NCI-H345 treated with DMSO at 0.1 percent for 48 hours (cell line): ENCODE results near the gene RSAD1.
A peak's percentile ranks its signal among the peaks of the same experiment; 100 is the strongest.
"Not testable (repeated sequence)": the region's sequence is repeated elsewhere in the genome, so short reads cannot be mapped to it uniquely, and the experiment has no call there.

Experiments
- DNase-seq: peaks from one replicate; lab custom pipeline; 2025; ENCODE audit not compliant: unreplicated experiment; lab: John Stamatoyannopoulos, UW

Gene RSAD1

DNA sequence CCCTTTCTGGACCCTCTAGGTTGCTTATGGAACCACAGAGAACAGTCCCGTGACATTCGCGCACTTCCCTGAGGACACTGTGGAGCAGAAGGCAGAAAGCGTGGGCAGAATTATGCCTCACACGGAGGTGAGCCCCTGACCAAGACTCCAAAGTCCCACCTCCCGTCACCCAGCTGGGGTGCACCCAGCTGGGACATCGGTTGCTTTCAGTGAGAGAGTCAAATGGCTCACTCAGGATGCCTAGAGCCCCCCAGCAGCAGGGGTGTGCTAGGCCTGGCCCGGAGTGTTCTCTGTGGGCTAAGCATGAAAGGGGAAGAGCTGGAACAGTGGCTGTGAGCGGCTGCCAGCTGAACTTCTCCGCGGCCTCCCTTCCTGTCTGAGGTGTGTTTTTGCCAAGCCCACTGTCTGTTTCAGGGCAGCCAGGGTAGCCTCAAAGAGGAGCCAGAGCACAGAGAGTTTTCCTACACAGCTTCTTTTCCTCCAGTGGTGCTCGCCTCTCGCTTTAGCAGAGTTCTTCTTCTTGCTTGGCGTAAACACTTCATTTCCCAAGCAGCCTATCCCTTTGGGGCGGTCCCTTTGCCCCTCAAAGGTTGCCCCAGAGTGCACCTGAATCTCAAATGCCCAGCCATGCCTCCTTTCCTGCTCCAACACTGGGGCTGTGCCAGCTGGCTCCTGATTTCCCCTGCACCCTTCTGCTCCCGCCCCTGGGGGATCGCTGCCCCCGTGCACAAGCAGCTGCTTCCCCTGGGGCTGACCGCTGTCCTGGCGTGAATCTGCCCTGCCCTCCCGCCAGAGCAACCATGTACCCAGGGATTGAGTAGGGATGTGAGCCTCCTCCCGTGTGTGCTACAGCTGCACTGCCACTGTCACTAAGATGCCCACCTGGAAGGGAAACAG, 7.4 kb upstream of the RSAD1 start:
- no peak for DNase-seq

DNA sequence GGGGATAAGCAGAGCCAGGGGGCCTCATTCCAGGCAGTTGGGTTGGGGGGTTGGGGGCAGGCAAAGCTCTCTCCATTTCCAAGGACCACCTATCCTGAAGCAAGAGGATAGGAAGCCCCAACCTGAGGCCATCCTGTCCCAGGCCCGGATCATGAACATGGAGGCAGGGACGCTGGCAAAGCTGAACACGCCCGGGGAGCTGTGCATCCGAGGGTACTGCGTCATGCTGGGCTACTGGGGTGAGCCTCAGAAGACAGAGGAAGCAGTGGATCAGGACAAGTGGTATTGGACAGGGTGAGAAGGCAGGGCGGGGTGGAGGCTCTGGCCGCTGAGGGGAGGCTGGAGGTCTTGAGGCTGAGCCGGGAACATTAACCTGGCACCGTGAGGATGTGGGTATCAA, 6.4 kb upstream of the RSAD1 start:
- no peak for DNase-seq

DNA sequence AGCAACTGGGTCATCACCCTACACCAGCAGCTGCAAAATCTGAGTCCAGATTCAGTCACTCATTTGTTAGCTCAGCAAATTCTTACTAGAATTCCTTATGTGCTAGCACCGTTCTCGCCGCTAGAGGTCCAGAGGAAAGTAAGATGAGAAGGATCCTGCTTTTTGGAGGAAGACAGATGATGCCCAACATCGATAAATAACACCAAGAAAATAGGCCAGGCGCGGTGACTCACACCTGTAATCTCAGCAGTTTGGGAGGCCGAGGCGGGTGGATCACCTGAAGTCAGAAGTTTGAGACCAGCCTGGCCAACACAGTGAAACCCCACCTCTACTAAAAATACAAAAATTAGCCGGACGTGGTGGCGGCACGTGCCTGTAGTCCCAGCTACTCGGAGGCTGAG, 5.9 kb upstream of the RSAD1 start:
- DNase-seq = not testable (repeated sequence)

DNA sequence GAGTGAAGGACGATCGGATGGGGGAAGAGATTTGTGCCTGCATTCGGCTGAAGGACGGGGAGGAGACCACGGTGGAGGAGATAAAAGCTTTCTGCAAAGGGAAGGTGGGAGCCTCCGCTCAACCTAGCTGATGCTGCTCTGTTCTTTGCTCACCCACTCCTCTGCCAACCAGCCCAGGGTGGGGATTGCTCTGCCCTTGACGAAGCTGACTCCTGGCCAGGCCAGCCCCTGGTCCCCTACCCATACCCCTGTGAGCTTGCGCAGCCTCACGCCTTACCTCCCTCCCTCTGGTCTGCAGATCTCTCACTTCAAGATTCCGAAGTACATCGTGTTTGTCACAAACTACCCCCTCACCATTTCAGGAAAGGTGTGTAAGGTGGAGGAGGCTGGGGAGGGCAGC, 4.8 kb upstream of the RSAD1 start:
- no peak for DNase-seq

DNA sequence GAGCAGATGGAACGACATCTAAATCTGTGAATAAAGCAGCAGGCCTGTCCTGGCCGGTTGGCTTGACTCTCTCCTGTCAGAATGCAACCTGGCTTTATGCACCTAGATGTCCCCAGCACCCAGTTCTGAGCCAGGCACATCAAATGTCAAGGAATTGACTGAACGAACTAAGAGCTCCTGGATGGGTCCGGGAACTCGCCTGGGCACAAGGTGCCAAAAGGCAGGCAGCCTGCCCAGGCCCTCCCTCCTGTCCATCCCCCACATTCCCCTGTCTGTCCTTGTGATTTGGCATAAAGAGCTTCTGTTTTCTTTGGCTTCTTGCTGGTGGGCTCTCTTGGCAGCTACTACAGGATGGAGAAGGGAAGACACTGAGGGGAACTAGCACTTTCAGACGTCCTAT, 4.1 kb upstream of the RSAD1 start:
- DNase-seq = no peak

DNA sequence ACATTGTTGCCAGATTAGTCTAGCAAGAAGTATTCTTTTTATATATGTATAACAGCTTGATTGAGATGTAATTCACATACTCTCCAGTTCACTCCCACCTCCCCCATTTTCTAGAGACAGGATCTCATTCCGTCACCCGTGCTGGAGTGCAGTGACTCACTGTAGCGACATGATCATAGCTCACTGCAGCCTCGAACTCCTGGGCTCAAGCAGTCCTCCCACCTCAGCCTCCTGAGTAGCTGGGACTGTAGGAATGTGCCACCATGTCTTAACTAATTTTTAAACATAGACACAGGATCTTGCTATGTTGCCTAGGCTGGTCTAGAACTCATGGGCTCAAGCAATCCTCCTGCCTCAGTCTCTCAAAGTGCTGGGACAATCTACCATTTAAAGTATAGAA, 3.3 kb upstream of the RSAD1 start:
- no peak for DNase-seq

DNA sequence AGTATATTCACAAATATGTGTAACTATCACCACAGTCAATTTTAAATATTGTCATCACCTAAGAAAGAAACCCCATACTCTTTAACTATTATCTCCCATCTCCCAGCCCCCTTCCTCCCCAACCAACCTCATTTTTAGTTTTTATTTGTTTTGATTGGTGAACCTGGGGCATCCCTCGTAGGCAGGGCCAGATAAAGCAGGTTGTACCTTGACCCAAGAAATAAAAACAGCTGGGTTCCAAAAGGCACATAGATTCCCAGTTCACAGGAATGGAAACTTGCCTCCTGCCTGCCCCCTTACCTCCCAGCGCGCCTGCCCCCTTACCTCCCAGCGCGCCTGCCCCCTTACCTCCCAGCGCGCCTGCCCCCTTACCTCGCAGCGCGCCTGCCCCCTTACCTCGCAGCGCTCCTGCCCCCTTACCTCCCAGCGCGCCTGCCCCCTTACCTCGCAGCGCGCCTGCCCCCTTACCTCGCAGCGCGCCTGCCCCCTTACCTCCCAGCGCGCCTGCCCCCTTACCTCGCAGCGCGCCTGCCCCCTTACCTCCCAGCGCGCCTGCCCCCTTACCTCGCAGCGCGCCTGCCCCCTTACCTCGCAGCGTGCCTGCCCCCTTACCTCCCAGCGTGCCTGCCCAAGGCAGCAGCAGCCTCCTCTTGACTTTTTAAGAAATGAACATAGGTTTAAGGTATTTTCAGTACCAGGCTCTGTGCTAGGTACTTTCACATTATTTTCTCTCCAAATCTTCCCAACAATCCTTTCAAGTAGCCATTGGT, 2.7 kb upstream of the RSAD1 start:
- DNase-seq = not testable (repeated sequence)

DNA sequence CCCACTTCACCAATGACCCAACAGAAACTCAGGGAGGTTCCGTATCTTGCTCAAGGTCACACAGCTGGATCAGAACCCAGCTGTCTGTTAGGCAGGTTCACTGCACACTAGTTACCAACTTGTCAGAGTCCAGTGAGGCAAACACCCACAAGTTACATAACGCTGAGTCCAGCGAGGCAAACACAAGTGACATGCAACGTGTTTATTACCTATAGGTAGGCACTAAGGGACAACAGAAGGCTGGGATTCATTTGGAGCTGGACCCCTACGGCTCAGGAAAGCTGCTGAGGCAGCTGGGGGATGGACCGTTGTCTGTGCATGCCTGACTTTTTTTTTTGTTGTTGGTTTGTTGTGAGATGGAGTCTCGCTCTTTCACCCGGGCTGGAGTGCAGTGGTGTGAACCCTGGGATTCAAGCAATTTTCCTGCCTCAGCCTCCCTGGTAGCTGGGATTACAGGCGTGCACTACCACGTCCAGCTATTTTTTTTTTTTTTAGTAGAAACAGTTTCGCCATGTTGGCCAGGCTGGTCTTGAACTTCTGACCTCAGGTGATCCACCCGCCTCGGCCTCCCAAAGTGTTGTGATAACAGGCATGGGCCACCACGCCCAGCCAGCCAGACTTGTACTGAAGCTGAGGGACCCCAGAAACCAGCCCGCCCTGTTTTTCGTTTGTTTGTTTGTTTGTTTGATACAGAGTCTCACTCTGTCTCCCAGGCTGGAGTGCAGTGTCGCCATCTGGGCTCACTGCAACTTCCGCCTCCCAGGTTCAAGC, 1.9 kb upstream of the RSAD1 start:
- no peak for DNase-seq

DNA sequence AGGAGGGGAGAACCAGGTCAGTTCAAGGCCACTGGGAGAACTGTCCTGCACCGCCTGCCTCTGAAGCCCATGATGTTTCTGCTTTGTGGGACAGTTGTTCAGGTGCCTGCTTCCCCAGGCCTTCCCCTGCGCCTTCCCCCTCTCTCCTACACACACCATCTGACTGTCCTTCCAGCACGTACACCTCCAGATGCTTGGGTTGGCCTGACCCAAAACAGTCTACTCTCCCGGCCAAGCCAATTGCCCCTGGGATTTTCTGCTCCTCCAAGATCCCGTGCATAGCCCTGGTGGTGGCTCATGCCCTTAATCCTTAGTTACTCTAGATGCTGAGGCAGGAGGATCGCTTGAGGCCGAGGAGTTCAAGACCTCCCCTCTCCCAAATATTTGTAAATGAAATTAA, 684 bp upstream of the RSAD1 start:
- no peak for DNase-seq

DNA sequence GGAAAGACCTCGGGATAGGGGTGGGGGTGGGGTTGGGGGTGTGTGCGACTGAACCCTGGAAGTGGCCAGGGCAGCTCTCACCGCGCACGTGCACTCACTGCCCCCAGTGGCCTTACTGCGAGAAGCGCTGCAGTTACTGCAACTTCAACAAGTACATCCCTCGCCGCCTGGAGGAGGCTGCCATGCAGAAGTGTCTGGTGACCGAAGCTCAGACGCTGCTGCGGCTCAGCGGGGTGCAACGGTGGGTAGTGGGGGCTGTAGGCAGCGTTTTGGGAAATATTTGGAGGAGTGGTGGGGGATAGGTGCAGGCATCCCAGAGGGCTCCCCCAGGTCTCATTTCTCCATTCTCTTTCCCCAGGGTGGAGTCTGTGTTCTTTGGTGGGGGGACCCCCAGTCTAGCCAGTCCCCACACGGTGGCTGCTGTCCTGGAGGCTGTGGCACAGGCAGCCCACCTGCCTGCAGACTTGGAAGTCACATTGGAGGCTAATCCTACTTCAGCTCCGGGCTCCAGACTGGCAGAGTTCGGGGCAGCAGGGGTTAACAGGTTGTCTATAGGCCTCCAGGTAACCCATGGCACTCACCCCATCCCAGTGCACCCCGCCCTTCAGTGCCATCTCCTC, 972 bp downstream of the RSAD1 start:
- peak; percentile 55 for DNase-seq

DNA sequence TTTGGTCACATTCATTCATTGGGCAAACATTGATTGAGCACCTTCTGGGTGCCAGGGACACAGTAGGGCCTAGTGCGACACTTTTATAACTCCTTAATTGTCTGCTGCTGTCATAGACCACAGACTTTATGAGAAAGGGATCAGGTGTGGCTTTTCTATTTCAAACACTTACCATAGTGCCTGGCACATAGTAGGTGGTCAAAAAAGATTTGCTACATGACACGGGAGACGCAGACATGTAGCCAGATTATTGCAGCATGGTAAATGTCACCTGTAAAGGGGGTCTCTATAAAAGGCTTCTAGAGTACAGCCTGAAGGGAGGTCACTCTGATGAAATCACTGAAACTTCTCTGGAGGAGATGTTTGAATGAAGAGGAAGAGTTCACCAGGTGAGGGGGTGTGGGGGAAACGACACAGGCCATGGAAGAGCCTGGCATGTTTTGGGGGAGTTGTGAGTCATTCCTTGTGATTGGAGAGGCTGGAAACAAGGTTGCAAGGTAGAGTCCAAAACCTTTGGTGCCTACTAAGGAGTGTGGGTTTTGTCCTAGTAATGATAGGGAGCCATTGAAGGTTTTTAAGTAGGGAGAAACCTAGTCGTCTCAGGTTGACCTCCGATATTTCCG, 1.6 kb downstream of the RSAD1 start:
- DNase-seq = no peak

DNA sequence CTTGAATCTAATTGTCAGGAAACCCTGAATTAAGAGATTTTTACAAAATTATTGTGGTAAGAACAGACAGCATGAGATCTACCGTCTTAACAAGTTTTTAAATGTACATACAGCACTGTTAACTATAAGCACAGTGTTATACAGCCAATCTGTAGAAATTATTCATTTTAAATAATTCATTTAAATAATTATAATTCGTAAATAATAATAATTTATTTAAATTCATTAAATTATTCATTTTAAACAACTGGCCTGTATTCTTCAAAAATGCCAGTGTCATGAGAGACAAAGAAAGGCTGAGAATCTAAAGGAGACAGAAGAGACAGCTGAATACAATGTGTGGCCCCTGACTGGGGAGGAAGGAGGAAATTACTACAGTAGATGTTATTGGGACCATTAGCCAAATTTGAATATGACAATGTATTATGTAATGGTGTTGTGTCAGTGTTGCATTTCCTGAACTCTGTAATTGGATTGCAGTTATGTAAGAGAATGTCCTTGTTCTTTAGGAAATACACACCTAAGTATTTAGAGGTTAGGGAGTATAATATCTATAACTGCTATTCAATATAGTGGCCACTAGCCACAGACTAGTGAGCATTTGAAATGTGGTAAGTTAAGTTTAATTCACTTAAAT, 2.3 kb downstream of the RSAD1 start:
- DNase-seq = no peak

DNA sequence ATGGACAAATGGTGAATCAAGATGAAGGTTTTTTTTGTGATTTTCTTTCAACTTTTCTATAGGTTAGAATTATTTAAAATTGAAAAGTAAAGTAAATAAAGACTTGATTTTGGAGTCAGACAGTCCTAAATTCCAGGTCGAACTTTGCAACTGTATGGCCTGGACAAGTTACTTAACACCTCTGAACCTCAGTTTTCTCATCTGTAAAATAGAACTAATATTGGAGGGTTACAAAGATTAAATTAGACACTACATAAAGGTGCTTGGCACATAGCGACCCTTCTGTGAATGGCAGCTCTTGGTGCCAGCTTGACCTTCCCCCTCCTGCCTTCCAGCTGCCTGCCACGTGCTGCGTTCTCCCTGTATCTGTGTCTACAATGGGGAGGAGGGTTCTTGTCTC, 3.0 kb downstream of the RSAD1 start:
- DNase-seq = no peak

DNA sequence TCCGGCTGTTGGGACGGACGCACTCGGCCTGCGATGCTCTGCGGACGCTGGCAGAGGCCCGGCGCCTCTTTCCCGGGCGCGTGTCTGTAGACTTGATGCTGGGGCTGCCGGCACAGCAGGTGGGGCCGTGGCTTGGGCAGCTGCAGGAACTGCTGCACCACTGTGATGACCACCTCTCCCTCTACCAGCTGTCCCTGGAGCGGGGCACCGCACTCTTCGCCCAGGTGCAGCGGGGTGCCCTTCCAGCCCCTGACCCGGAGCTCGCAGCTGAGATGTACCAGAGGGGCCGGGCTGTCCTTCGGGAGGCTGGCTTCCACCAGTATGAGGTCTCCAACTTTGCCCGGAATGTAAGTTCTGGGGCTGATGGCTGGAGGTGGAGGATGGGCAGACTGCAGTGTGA, 3.5 kb downstream of the RSAD1 start:
- no peak for DNase-seq

DNA sequence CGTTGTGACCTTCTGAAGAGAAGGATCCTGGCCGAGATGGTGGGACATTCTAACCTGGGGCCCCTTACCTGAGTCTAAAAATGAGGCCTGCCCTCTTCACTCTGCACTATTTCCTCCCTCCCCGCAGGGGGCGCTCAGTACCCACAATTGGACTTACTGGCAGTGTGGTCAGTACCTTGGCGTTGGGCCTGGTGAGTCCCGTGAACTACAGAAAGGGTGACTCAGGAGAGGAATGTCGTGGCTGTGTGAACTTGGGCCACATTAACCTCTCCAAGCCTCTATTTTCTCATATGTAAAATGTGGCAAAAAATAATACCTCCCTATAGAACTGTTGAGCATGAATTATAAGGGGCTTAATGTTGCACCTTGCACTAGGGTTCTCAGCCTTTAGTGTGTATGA, 3.9 kb downstream of the RSAD1 start:
- peak; percentile 32 for DNase-seq

DNA sequence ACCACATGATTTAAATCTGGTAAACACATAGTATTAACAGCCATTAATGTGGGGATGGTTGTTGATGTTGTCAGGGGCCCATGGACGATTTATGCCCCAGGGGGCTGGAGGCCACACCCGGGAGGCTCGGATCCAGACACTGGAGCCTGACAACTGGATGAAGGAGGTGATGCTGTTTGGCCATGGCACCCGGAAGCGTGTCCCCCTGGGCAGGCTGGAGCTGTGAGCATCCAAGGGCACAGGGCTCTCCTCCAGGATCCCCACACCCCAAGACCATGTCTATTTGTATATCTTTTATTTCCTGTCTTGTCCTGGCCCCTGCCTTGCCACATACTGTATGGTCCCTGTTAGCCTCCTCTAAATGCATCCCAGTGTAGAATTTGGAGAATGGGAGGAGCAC, 4.6 kb downstream of the RSAD1 start:
- no peak for DNase-seq

DNA sequence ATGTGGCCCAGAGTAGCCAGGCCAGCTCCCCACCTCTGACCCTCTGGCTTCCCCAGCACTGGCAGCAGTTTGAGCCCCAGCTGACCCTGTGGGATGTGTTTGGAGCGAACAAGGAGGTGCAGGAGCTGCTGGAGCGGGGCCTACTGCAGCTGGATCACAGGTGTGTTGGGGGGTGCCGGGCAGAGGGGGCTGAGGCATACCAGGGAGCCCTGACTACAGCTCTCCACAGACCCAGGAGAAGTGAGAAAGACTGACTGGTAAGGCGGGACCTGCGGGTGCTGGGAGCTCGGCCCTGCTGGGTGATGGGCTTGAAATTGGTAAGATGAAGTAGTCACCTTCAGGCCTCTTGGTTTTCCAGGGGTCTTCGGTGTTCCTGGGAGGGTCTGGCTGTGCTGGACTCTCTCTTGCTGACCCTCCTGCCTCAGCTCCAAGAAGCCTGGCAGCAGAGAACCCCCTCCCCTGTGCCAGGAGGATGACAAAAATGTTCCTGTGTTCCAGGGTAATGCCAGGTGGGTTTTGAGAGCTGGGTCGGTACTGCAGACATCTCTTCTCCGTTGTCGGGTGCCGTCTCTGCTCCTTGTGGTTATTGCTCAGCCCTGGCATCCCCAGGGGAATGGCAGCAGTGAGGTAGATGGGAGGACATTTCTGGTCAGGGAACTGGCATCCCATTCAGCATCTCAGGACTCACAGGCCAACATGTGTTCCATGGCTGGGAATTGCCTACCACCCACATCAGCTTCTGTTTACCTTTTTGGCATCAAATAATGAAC, 5.9 kb downstream of the RSAD1 start:
- DNase-seq = no peak

DNA sequence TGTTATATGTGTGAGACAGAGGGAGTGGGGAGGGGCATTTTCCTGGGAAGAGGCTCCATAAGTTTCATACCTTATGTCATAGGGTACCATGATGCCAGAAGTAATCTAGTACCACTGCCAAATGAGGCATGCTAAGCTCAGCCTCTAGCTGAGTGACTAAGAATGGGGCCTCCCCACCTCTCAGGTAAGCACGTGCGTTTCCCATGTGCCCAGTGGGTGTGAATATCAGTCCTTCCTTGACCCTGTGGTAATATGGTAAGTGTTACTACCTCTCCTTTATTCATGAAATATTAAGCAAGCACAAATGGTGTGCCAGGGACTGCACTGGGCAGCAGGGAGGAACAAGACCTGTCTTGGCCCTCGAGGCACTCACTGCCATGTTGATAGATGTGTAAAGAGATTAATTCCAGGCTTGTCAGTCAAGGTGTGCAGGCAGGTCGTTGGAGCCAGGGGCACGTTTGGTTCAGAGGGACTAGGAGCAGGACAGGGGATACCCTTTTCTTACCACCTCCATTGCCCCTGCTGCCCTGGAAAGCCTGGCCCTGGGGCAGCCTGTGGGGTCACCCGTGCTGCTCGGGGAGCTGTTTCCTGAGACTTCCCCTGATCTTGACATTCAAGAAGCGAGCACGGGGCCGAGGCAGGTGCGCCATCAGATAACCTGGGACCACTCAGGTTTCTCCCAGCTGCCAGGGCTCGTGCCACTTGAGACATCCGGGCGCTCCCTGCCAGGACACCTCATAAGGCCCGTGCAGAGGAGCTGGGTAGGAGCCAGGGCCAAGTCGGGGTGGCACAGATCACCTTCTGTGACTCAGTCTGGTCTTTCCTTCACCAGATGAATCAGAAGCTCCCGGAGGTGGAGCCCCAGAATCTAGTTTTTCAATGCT, 8.8 kb downstream of the RSAD1 start:
- no peak for DNase-seq

DNA sequence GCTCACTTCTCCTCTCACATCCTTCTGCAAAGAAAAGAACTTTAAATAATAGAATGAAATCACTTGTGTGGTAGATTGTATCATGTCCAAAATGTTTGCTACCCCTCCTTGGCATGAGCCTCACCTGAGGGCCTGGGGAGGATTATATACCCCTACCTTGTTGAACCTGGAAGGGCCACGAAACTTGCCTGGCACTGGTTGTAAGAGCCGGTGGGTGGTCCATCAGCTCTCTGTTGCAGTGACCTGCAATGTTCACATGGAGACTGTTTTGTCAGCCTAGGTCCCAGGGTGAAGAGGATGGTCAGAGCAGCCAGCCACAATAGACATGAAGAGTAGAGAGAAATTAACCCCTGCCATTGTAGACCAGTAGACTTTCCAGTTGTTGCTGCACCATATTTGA, 10.2 kb downstream of the RSAD1 start:
- DNase-seq = no peak
